GM06990 (cell line): ENCODE results near the gene SYNC.

Experiments used
- DNase-seq: peaks from one replicate; pipeline ENCODE4 v3.0.0-alpha.2; 2011; ENCODE audit not compliant: insufficient read length; ENCODE audit errors: extremely low read depth
- H3K27me3 ChIP-seq: replicated peaks from 2 replicates; pipeline ENCODE4 v1.6.0; 2011; ENCODE audit warnings: low read length; ENCODE audit not compliant: control insufficient read depth, insufficient read depth
- H3K36me3 ChIP-seq: 2 replicates; pipeline ENCODE4 v1.5.1; 2011; ENCODE audit warnings: low read length; ENCODE audit not compliant: control insufficient read depth, insufficient read depth
- H3K4me3 ChIP-seq: replicated peaks from 2 replicates; pipeline ENCODE4 v1.5.1; 2011; ENCODE audit warnings: low read depth, mild to moderate bottlenecking, control low read depth, low read length
- CTCF ChIP-seq: IDR thresholded peaks from 2 replicates; pipeline ENCODE4 v1.5.1; 2011; ENCODE audit warnings: low read length, control low read depth, mild to moderate bottlenecking, inconsistent platforms; ENCODE audit not compliant: insufficient read depth, poor library complexity, severe bottlenecking

The SYNC gene

GRCh38 chr1:32728413-32729077 is 26.0 kb upstream of the SYNC start:
- no peak for DNase-seq
- TF ChIP-seq CTCF = no peak
- Histone ChIP-seq H3K4me3 (no peak overlapping the region), H3K27me3 (no peaks in the 10 kb centered on the region), H3K36me3 (no peaks in the 10 kb centered on the region)

GRCh38 chr1:32727876-32728275 is 25.3 kb upstream of the SYNC start:
- Histone ChIP-seq H3K4me3 (no peak overlapping the region), H3K36me3 (no peaks in the 10 kb centered on the region), H3K27me3 (no peaks in the 10 kb centered on the region)
- DNase-seq = no peak
- TF ChIP-seq CTCF = no peak

- no peak for DNase-seq
- Histone ChIP-seq H3K4me3 (no peak overlapping the region), H3K36me3 (no peaks in the 10 kb centered on the region), H3K27me3 (no peaks in the 10 kb centered on the region; the same call in 1 of the 2 replicates)
- TF ChIP-seq CTCF = no peak
Observed at GRCh38 chr1:32725615-32725982, 23.0 kb upstream of the SYNC start.

DNA sequence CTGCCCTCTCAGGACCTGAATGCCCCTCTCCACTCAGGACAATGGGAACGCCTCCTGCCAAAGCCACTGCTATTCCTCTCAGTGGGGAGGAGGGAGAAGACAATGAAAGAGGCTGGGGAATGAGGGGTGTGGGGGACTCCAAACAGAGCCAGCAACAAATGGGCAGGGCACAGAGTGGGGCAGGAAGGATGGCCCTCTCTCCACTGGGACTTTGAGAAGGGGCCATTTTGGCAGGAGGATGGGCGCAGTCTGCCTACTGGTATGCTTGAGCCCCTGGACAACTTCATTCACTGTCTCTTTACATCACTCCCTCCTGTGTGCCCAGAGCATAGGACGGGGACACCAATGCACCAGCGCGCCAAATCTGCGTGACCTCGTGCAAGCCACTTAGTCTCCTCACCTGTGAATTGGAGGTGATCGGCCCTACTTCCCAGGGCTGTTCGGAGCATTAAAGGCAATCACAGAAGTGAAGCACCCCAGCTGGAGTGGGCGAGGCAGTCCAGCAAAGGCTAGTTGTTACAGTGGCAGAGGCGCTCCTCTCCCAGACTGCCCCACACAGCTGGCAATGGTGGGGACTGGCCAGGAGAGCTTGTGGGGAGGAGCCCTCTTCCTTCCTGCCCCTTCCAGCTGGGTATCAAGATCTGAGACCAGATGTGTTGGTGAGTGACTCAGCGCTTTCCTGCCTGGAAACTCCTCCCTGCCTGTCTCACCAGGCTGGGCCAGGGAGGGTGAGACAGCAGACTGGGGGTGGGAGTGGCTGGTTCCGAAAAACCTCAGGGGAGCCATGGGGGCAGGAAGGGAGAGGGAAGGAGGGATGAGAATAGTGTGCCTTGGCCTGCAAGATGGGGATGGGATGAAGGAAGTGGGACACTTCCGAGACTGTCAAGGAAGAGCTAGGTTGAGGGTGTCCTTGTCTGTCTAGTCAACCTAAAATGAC is 22.4 kb upstream of the SYNC start:
- no peak for DNase-seq
- H3K36me3 ChIP-seq = no peaks in the 10 kb centered on the region
- TF ChIP-seq CTCF = no peak
- no peak overlapping the region for H3K4me3 ChIP-seq
- no peaks in the 10 kb centered on the region; the same call in 1 of the 2 replicates for H3K27me3 ChIP-seq

GRCh38 chr1:32719681-32720275 is 17.2 kb upstream of the SYNC start:
- no peaks in the 10 kb centered on the region for H3K36me3 ChIP-seq
- DNase-seq = no peak
- no peak for TF ChIP-seq CTCF

More at GRCh38 chr1:32719681-32720275, 17.2 kb upstream of the SYNC start:
- no peaks in the 10 kb centered on the region; the same call in 1 of the 2 replicates for H3K27me3 ChIP-seq
- no peak overlapping the region for H3K4me3 ChIP-seq
